Embryonic facial prominence (tissue), 1 donor: ENCODE measurements around the gene RIC8B.
"Not testable (repeated sequence)": the region's sequence is repeated elsewhere in the genome, so short reads cannot be mapped to it uniquely, and the experiment has no call there.

ENCODE experiments used
- DNase-seq: peaks from one replicate; pipeline ENCODE4 v3.0.0-alpha.2; 2016; ENCODE audit errors: extremely low spot score

The RIC8B gene

DNA sequence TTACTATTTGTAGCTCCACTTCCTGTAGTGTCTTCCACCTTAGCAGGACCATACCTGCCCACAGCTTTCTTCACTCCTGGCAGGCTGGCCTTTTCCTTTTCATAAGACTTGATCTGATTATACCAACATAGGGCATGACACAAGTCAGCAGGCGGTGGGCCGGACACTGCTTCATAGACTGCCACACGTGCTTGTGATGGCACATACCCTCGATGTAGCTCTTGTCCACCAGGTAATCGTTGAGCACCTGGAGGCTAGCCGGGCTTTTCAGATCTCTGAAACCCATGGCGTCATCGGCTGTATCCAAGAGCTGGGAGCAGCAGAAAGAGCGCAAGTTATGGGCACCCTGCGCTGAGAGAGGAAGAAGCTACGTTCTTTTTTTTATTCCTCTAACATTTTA, 127.6 kb downstream of the RIC8B start:
- no peak for DNase-seq

DNA sequence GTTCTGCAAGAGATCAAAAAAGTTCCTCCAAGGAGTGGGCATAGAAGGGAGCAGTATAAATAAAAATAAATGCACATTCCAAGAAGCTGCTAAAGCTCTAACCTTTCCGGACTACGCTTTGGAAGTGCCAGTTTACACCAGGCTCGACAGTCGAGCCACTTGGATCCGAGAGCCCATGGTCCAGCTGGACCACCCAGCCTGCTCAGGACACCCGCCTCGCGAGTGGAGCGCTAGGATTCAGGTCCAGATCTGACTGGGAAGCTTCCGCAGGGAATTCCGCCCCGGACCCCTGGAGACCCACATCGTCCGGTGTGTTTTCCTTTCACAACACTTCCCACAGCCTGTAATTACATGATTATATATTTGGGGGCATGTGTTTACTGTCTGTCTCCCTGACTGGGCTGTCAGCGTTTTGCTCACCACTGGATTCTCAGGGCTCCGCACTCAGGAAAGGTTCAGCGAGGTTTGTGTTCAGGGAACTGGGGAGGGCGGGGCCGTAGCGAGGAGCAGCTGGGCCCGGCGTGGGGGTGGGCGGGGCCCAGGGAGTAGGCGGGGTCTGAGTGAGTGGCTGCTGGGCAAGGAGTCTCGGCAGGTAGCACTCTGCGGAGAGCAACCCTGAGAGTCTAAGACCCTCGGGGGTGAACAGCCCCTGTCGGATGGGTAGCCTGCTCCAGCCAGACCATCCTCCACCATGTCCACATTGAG, 128.9 kb downstream of the RIC8B start:
- no peak for DNase-seq

- no peak for DNase-seq
Measured at GRCh38 chr12:106906715-106907114, 132.2 kb downstream of the RIC8B start.

GRCh38 chr12:106907411-106907810, 132.9 kb downstream of the RIC8B start:
- no peak for DNase-seq

DNA sequence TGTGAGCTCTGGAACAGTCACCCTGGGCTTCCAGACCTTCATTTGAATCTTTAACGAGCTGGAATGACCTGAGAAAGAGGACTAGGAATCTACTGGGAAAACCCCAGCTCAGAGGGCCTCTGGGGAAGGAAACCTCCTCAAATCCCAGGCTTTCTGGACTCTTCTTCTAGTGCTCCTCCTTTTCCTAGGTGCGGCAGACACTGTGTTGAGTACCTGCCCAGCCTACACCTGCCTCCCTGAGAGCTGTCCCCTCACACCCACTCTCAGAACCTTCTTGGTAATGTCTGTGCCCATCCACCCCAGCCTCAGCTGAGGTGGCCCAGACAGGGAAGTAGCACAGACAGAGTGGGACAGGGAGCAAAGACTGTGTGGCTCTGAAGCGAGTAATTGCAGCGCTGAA, 133.4 kb downstream of the RIC8B start:
- DNase-seq, result no peak

GRCh38 chr12:106908561-106908960, 134.1 kb downstream of the RIC8B start:
- DNase-seq, result no peak

DNA sequence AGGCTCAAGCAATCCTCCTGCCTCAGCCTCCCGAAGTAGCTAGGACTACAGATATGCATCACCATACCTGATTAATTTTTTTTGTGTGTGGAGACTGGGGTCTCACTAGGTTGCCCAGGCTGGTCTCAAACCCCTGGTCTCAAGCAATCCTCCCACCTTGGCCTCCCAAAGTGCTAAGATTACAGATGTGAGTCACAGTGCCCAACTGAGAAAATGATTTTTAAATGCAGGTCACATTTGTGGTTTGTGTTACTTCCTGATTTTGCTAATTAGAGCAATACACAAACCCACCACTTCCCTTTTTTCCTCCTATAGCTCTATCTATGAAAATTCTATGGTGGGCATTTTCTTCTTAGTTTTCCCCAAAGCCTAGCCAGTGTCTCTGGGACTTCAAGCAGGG, 135.7 kb downstream of the RIC8B start:
- no peak for DNase-seq

DNA sequence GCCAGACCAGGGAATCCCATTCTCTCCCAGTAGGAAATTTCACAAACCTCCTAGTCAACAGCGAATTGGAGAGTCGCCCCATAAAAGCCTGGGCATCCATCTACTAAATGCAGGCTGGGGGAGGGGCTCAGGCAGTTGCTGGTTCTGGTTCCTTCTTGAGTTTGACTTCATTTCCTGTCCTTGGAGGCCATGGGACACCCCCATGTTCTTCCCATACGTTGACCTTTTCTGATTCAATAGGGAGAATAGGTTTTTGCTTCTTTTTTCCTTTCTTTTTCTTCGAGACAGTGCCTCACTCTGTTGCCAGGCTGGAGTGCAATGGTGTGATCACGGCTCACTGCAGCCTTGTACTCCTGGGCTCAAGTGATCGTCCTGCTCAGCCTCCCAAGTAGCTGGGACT, 137.1 kb downstream of the RIC8B start:
- no peak for DNase-seq

DNA sequence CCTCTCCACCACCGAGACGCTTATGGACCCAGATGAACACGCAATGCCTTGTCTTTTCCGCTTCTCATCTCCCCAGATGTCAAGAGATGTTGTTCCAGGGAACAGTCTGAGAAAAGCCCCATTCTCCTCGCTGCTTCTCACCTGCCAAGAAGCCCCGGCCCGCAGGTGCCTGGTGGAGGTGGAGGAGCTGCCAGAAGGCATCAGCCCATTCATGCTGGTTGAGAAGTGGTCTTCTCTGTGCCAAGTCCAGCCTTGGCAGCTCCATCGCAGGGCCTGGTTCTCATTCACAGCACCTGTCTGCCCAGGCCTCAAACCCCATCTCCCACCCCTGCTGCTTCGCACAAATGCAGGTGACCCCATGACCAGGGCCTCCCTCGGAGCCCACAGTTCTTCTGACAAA, 139.0 kb downstream of the RIC8B start:
- DNase-seq, result no peak

GRCh38 chr12:106914796-106915634, 140.5 kb downstream of the RIC8B start:
- DNase-seq, result no peak

GRCh38 chr12:106915635-106916026, 141.1 kb downstream of the RIC8B start:
- DNase-seq, result no peak

GRCh38 chr12:106917503-106917902, 143.0 kb downstream of the RIC8B start:
- DNase-seq, result no peak

DNA sequence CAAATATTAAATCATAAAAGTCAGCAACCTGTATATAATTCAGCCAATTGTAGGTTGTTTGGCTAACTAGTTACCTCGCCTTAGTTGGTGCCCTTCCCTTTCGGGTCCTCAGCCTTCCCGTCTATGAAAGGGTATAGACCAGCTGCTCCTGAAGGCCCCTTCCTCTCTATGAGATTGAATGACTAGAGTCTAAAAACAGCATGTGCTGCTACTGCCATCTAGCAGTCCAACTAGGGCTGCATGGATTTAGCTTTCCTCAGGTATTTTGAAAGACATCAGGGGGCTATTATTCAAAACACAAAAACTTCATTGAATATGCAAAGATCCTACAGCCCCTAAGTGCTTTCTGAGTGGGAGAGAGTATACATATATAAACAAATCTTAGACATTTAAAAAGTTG, 144.3 kb downstream of the RIC8B start:
- DNase-seq, result no peak

GRCh38 chr12:106919910-106920544, 145.5 kb downstream of the RIC8B start:
- peak; percentile 43 for DNase-seq

- not testable (repeated sequence) for DNase-seq
Measured at GRCh38 chr12:106921976-106922375, 147.5 kb downstream of the RIC8B start.

- DNase-seq, result not testable (repeated sequence)
Measured at GRCh38 chr12:106923594-106923993, 149.1 kb downstream of the RIC8B start.

- DNase-seq, result no peak
Measured at GRCh38 chr12:106924268-106924861, 149.9 kb downstream of the RIC8B start.

- no peak for DNase-seq
Measured at GRCh38 chr12:106926657-106927056, 152.2 kb downstream of the RIC8B start.

DNA sequence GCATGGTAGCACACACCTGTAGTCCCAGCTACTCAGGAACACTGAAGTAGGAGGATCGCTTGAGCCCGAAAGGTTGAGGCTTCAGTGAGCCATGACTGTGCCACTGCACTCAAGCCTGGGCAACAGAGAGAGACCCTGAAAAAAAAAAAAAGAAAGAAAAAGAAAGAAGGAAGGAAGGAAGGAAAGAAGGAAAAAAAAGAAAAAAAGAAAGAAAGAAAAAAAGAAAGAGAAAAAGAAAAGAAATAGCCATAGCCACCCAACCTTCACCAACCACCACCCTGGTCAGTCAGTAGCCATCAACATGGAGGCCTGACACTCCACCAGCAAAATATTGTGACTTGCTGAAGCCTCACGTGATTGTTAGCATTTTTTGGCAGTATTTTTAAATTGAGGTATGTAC, 159.8 kb downstream of the RIC8B start:
- DNase-seq, result no peak
